Endothelial cell of umbilical vein (primary cell): ENCODE data around the gene NLGN4Y. TPM values are rescaled to one million over a fixed set of nuclear protein-coding genes. Genes with fewer than 3 reads are reported as not detected.
"Not testable (repeated sequence)": the region's sequence is repeated elsewhere in the genome, so short reads cannot be mapped to it uniquely, and the experiment has no call there.

ENCODE experiments used
- BruUV-seq: library from RNA; stranded (reverse); fragments of 400-500 nt; replicated peaks from 2 replicates; lab custom pipeline; 2021; lab: Mats Ljungman, UMichigan
- CTCF ChIA-PET: fragments of 300-600, 350-600 bp; sonication (Branson Sonifier 250); formaldehyde crosslinking; loops from one replicate; lab custom pipeline; 2021; ENCODE audit warnings: antibody characterized with exemption, inconsistent platforms; lab: Charles Lee
- POLR2A ChIA-PET: fragments of 300-600, 350-600 bp; sonication (Branson Sonifier 250); formaldehyde crosslinking; loops from one replicate; lab custom pipeline; 2021; ENCODE audit warnings: antibody characterized with exemption, inconsistent platforms; lab: Charles Lee
- DNase-seq: peaks from one replicate; pipeline ENCODE4 v3.0.0-alpha.2; 2011; ENCODE audit warnings: low read depth, low spot score
- FAIRE-seq: peaks from 2 replicates; lab custom pipeline; 2011; peaks lifted over from hg19 to GRCh38; lab: Jason Lieb, UNC
- H2AFZ ChIP-seq: 2 replicates; pipeline ENCODE4 v1.6.0; 2012; ENCODE audit warnings: low read depth, low read length, control low read depth, inconsistent platforms
- H3K27ac ChIP-seq: 2 replicates; pipeline ENCODE4 v1.5.1; 2011; ENCODE audit warnings: low read depth, mild to moderate bottlenecking, control low read depth, low read length, moderate library complexity; ENCODE audit not compliant: insufficient read depth
- H3K27me3 ChIP-seq, 2 experiments: 2 replicates each; pipeline versions ENCODE4 v1.6.0 to v1.6.1; 2011; ENCODE audit warnings: low read length in 2 of 2, mixed read lengths in 1 of 2; ENCODE audit not compliant: control insufficient read depth in 2 of 2, insufficient read depth in 2 of 2
- H3K36me3 ChIP-seq, 2 experiments: 2 replicates in 1 of 2; 3 replicates in 1 of 2; pipeline ENCODE4 v1.5.1; 2011; ENCODE audit warnings: low read length in 2 of 2, mild to moderate bottlenecking in 1 of 2, moderate library complexity in 1 of 2; ENCODE audit not compliant: control insufficient read depth in 2 of 2, insufficient read depth in 2 of 2; ENCODE audit errors: extremely low read depth in 1 of 2
- H3K4me1 ChIP-seq: 3 replicates; pipeline ENCODE4 v1.5.1; 2011; ENCODE audit warnings: mild to moderate bottlenecking, low read length; ENCODE audit not compliant: control insufficient read depth, insufficient read depth; ENCODE audit errors: extremely low read depth
- H3K4me2 ChIP-seq: 2 replicates; pipeline ENCODE4 v1.6.1; 2011; ENCODE audit warnings: low read length, control low read depth, mixed read lengths; ENCODE audit not compliant: insufficient read depth
- H3K4me3 ChIP-seq, 3 experiments: fragments of 200-600 bp in 1 of 3; sonication (generic), shearing (Covaris generic) in 1 of 3; replicated peaks in 1 of 3; 2 replicates each; pipeline ENCODE4 v1.5.1; 2011 to 2016; ENCODE audit warnings: control low read depth in 3 of 3, low read length in 3 of 3, mild to moderate bottlenecking in 2 of 3, inconsistent platforms in 1 of 3, low read depth in 1 of 3, moderate library complexity in 1 of 3; ENCODE audit not compliant: insufficient read depth in 1 of 3
- H3K79me2 ChIP-seq: 2 replicates; pipeline ENCODE4 v1.6.0; 2012; ENCODE audit warnings: low read length, inconsistent platforms; ENCODE audit not compliant: control insufficient read depth, insufficient read depth
- H3K9ac ChIP-seq: replicated peaks from 2 replicates; pipeline ENCODE3; 2011; ENCODE audit warnings: low read length, control low read depth; ENCODE audit not compliant: insufficient read depth; ENCODE audit errors: extremely low read depth
- H3K9me1 ChIP-seq: replicated peaks from 3 replicates; pipeline ENCODE4 v1.6.0; 2011; ENCODE audit warnings: mild to moderate bottlenecking, low read length; ENCODE audit not compliant: control insufficient read depth, insufficient read depth; ENCODE audit errors: extremely low read depth
- H3K9me3 ChIP-seq: replicated peaks from 2 replicates; pipeline ENCODE4 v1.5.1; 2012; ENCODE audit warnings: low read length, inconsistent platforms; ENCODE audit not compliant: control insufficient read depth, insufficient read depth
- H4K20me1 ChIP-seq: replicated peaks from 2 replicates; pipeline ENCODE3; 2011; ENCODE audit warnings: mild to moderate bottlenecking, low read length; ENCODE audit not compliant: control insufficient read depth, insufficient read depth; ENCODE audit errors: extremely low read depth
- FOS ChIP-seq: IDR thresholded peaks from 2 replicates; pipeline ENCODE4 v1.6.1; 2011; ENCODE audit warnings: mild to moderate bottlenecking, low read length, moderate library complexity, borderline replicate concordance; ENCODE audit not compliant: insufficient read depth
- GATA2 ChIP-seq: IDR thresholded peaks from 2 replicates; pipeline ENCODE4 v1.7.0; 2011; ENCODE audit warnings: low read depth, mild to moderate bottlenecking, moderate library complexity, mixed read lengths, low read length; ENCODE audit not compliant: insufficient read length, insufficient read depth
- JUN ChIP-seq: IDR thresholded peaks from 2 replicates; pipeline ENCODE4 v1.6.1; 2011; ENCODE audit warnings: borderline replicate concordance, low read depth; ENCODE audit not compliant: insufficient read length, insufficient read depth
- POLR2A ChIP-seq: IDR thresholded peaks from 2 replicates; pipeline ENCODE4 v1.6.1; 2012; ENCODE audit warnings: low read depth, mild to moderate bottlenecking, control low read depth, low read length
- dilution Hi-C: fragments of 300-500 bp; cut with MboI; formaldehyde crosslinking; loops from one replicate; pipeline ENCODE4 v1.15.0; 2019; ENCODE audit warnings: low sequenced_read_pairs; ENCODE audit not compliant: extremely low pct_ligation_motif_present
- intact Hi-C: fragments of 100-400 bp; cut with micrococcal nuclease; formaldehyde crosslinking; loops from one replicate; pipeline ENCODE4 v1.10.0; 2022
- polyA plus RNA-seq, 4 experiments: library from polyadenylated mRNA; depleted of rRNA in 3 of 4; stranded (reverse) in 3 of 4; unstranded in 1 of 4; fragments of >200 nt; gene quantifications; 2 replicates each; pipeline versions ENCODE4 v1.2.1 to v1.2.3, GENCODE V29; 2011 to 2012; ENCODE audit warnings: missing spikeins in 1 of 4
- total RNA-seq: library from RNA; stranded (reverse); gene quantifications from 2 replicates; pipeline ENCODE4 v1.2.3, GENCODE V29; 2021
- TF ChIP-seq, protein P1 (sequence below), 2 donors: IDR thresholded peaks; 1 replicate in 1 of 2; 2 replicates in 1 of 2; pipeline ENCODE4 v1.5.1; 2011; ENCODE audit warnings: low read length in 2 of 2, mild to moderate bottlenecking in 2 of 2, moderate library complexity in 2 of 2, control low read depth in 1 of 2, inconsistent platforms in 1 of 2, low read depth in 1 of 2; ENCODE audit not compliant: insufficient read depth in 1 of 2; ENCODE audit errors: extremely low read depth in 1 of 2
- TF ChIP-seq, protein P2 (sequence below): IDR thresholded peaks from 2 replicates; pipeline ENCODE4 v1.6.1; 2011; ENCODE audit not compliant: insufficient read depth, insufficient read length

The NLGN4Y gene
- total and polyA plus RNA-seq, 2 donors (not counting 3 experiments of a cell fraction or from before 2014, with no cell fraction given), result 16.0 to 26.6 TPM

DNA sequence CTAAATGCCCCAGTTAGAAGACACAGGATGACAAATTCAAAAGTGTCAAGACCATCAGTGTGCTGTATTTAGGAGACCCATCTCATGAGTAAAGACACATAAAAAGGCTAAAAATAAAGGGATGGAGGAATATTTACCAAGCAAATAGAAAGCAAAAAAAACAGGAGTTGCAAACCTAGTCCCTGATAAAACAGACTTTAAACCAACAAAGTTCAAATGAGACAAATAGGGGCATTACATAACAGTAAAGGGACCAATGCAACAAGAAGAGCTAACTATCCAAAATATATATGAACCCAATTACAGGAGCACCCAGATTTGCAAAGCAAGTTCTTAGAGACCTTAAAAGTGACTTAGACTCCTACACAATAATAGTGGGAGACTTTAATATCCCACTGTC is 336.1 kb downstream of the NLGN4Y start:
- ChIA-PET CTCF (no interaction called here), POLR2A (no interaction called here)
- Histone ChIP-seq H3K4me1 (no peaks in the 10 kb centered on the region), H3K79me2 (no peaks in the 10 kb centered on the region), H3K9ac (no peak overlapping the region), H3K4me2 (no peak overlapping the region), H3K9me3 (no peaks in the 10 kb centered on the region), H3K9me1 (no peaks in the 10 kb centered on the region), H3K4me3 (no peak overlapping the region), H3K27me3 (no peaks in the 10 kb centered on the region), H2AFZ (no peak overlapping the region), H3K27ac (no peak overlapping the region), H3K36me3 (no peaks in the 10 kb centered on the region), H4K20me1 (no peaks in the 10 kb centered on the region)
- BruUV-seq, result no TSS peak
- TF ChIP-seq FOS (no peak), JUN (no peak), POLR2A (no peak), GATA2 (no peak)
- TF ChIP-seq, protein P1, sequence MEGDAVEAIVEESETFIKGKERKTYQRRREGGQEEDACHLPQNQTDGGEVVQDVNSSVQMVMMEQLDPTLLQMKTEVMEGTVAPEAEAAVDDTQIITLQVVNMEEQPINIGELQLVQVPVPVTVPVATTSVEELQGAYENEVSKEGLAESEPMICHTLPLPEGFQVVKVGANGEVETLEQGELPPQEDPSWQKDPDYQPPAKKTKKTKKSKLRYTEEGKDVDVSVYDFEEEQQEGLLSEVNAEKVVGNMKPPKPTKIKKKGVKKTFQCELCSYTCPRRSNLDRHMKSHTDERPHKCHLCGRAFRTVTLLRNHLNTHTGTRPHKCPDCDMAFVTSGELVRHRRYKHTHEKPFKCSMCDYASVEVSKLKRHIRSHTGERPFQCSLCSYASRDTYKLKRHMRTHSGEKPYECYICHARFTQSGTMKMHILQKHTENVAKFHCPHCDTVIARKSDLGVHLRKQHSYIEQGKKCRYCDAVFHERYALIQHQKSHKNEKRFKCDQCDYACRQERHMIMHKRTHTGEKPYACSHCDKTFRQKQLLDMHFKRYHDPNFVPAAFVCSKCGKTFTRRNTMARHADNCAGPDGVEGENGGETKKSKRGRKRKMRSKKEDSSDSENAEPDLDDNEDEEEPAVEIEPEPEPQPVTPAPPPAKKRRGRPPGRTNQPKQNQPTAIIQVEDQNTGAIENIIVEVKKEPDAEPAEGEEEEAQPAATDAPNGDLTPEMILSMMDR (IDR thresholded peaks at IDR 0.05; ENCODE audit: extremely low read depth in 1 of 2, insufficient read depth in 1 of 2, low read depth in 1 of 2, low read length in 2 of 2), result no peak
- TF ChIP-seq, protein P2, sequence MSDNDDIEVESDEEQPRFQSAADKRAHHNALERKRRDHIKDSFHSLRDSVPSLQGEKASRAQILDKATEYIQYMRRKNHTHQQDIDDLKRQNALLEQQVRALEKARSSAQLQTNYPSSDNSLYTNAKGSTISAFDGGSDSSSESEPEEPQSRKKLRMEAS, result no peak
- dilution Hi-C loops (no loop called here), intact Hi-C loops (no loop called here)
- no peak for FAIRE-seq
- no peak for DNase-seq

DNA sequence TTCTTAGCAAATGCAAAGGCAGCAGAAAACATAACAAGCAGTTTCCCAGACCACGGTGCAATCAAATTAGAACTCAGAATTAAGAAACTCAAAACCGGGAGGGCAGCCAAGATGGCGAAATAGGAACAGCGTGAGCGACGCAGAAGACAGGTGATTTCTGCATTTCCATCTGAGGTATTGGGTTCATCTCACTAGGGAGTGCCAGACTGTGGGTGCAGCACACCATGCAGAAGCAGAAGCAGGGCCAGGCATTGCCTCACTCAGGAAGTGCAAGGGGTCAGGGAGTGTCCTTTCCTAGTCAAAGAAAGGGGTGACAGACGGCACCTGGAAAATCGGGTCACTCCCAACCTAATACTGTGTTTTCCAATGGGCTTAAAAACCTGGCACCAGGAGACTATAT is 336.7 kb downstream of the NLGN4Y start:
- CTCF ChIA-PET, result not testable (repeated sequence)

More for the DNA sequence above, 336.7 kb downstream of the NLGN4Y start:
- FAIRE-seq, H3K9ac ChIP-seq, H3K4me2 ChIP-seq, H3K9me3 ChIP-seq, H3K4me3 ChIP-seq, BruUV-seq, H3K27ac ChIP-seq, H4K20me1 ChIP-seq, intact Hi-C loops, POLR2A ChIA-PET, H2AFZ ChIP-seq, H3K27me3 ChIP-seq, H3K36me3 ChIP-seq, H3K9me1 ChIP-seq, H3K4me1 ChIP-seq, dilution Hi-C loops, DNase-seq, H3K79me2 ChIP-seq: not testable (repeated sequence)
